Smooth muscle cell (in vitro differentiated cells): ENCODE data around the gene ABR. TPM values are rescaled to one million over a fixed set of nuclear protein-coding genes. Genes with fewer than 3 reads are reported as not detected.
"Not testable (repeated sequence)": the region's sequence is repeated elsewhere in the genome, so short reads cannot be mapped to it uniquely, and the experiment has no call there.

Experiments
- DNase-seq: peaks from one replicate; lab custom pipeline; 2025; ENCODE audit not compliant: unreplicated experiment; lab: John Stamatoyannopoulos, UW
- H2AFZ ChIP-seq: fragments of 200-600 bp; sonication (generic); 2 replicates; pipeline ENCODE4 v1.6.0; 2016; ENCODE audit warnings: antibody characterized with exemption, low read depth, mild to moderate bottlenecking
- H3F3A ChIP-seq: fragments of 200-600 bp; sonication (generic); 2 replicates; pipeline ENCODE4 v1.6.0; 2017; ENCODE audit warnings: antibody characterized with exemption, low read depth
- H3K27ac ChIP-seq: fragments of 200-600 bp; sonication (generic); 2 replicates; pipeline ENCODE4 v1.5.1; 2016; ENCODE audit warnings: low read depth, mild to moderate bottlenecking
- H3K27me3 ChIP-seq: fragments of 200-600 bp; sonication (generic); 2 replicates; pipeline ENCODE4 v1.6.1; 2016; ENCODE audit warnings: low read depth, mild to moderate bottlenecking
- H3K36me3 ChIP-seq: fragments of 200-600 bp; sonication (generic); 2 replicates; pipeline ENCODE4 v1.5.1; 2016; ENCODE audit warnings: low read depth
- H3K4me1 ChIP-seq: fragments of 200-600 bp; sonication (generic); 2 replicates; pipeline ENCODE4 v1.5.1; 2016; ENCODE audit warnings: low read depth
- H3K4me2 ChIP-seq: fragments of 200-600 bp; sonication (generic); 2 replicates; pipeline ENCODE4 v1.6.0; 2016; ENCODE audit warnings: mild to moderate bottlenecking
- H3K4me3 ChIP-seq: fragments of 200-600 bp; sonication (generic); 2 replicates; pipeline ENCODE4 v1.5.1; 2016; ENCODE audit warnings: mild to moderate bottlenecking
- H3K79me2 ChIP-seq: fragments of 200-600 bp; sonication (generic); 2 replicates; pipeline ENCODE4 v1.6.0; 2016; ENCODE audit warnings: low read depth, mild to moderate bottlenecking
- H3K9ac ChIP-seq: fragments of 200-600 bp; sonication (generic); 2 replicates; pipeline ENCODE4 v1.6.0; 2016; ENCODE audit warnings: low read depth
- H3K9me3 ChIP-seq: fragments of 200-600 bp; sonication (generic); replicated peaks from 2 replicates; pipeline ENCODE4 v1.5.1; 2016; ENCODE audit warnings: low read depth
- H4K20me1 ChIP-seq: fragments of 200-600 bp; sonication (generic); 2 replicates; pipeline ENCODE4 v1.6.0; 2016; ENCODE audit warnings: low read depth
- WGBS: methylation state at CpG from one replicate; pipeline ENCODE4 v1.1.7; 2016; ENCODE audit warnings: low lambda C conversion rate; 5-methylcytosine and 5-hydroxymethylcytosine counted together
- polyA plus RNA-seq: library from polyadenylated mRNA; unstranded; fragments of >200 nt; fragmentation: Nextera tagmentation; extraction: Ambion mirVana; gene quantifications from 2 replicates; pipeline ENCODE4 v1.2.1, GENCODE V29; 2016
- total RNA-seq: library from RNA; depleted of rRNA; stranded (reverse); fragments of >200 nt; gene quantifications from 2 replicates; pipeline ENCODE4 v1.2.3, GENCODE V29; 2014
- TF ChIP-seq, protein P1 (sequence below): fragments of 200-600 bp; sonication (generic); IDR thresholded peaks from 2 replicates; pipeline ENCODE4 v1.5.1; 2017; ENCODE audit warnings: borderline replicate concordance, mild to moderate bottlenecking, antibody characterized with exemption; ENCODE audit not compliant: insufficient read depth, poor library complexity, severe bottlenecking

Gene ABR
- total and polyA plus RNA-seq, 2 experiments from 2014 or later, result 16.1 to 29.1 TPM

DNA sequence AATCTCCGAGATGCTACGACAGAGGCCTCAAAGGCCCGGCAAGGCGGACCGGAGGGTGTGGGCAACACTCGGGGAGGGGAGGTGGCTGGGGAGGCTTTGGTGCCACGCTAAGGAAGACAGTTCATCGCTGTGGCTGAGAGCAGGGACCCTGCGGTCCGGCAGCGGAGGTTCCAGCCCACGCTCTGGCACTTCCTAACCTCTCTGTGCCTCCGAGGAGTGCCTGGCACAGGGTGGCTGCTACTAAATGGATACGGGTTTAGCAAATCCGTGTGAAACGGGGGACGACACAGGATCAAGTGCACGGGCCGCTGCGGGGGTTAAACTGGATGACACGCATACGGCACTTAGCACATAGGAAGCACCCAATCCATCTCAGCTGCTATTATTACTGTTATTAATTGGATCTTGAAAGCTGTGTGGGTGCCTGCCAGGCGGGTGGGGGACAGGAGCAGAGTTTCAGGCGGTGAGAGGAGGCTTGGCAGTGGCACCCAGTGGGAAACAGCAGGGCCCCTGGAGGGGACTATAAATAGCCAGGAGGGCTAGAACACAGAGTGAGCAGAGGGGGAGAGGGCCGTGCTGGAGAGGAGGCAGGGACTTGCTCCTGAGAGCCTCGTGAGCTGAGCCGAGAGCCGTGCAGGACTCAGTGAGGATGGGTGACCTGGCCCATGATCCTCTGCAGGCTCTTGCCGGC is 45.0 kb downstream of the ABR start:
- DNase-seq, result no peak
- TF ChIP-seq, protein P1, sequence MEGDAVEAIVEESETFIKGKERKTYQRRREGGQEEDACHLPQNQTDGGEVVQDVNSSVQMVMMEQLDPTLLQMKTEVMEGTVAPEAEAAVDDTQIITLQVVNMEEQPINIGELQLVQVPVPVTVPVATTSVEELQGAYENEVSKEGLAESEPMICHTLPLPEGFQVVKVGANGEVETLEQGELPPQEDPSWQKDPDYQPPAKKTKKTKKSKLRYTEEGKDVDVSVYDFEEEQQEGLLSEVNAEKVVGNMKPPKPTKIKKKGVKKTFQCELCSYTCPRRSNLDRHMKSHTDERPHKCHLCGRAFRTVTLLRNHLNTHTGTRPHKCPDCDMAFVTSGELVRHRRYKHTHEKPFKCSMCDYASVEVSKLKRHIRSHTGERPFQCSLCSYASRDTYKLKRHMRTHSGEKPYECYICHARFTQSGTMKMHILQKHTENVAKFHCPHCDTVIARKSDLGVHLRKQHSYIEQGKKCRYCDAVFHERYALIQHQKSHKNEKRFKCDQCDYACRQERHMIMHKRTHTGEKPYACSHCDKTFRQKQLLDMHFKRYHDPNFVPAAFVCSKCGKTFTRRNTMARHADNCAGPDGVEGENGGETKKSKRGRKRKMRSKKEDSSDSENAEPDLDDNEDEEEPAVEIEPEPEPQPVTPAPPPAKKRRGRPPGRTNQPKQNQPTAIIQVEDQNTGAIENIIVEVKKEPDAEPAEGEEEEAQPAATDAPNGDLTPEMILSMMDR, result no peak

DNA sequence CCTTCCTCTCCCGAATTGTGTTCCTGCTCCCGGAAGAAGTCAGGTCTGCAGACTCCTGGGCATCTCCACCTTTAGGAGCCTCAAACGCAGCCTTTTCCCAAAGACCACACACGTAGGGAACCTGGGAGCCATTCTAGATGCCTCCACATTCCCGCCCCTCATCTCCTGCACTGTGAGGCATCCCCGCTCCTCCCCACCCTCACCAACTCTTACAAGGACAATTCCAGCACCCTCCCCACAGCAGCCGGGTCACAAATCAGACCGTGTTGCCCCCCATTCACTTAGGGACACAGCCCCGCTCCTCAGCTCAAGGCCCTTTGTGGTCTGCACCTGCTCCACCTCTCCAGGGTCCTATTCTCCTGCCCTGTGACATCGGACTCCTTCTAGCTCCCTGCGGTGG is 49.6 kb downstream of the ABR start:
- no peak overlapping the region for H3K4me3 ChIP-seq
- H3K27me3 ChIP-seq, result no peaks in the 10 kb centered on the region
- no peaks in the 10 kb centered on the region for H3K9me3 ChIP-seq
- DNase-seq, result no peak
- H3K27ac ChIP-seq, result no peak overlapping the region
- no peaks in the 10 kb centered on the region for H3K79me2 ChIP-seq
- H3K4me2 ChIP-seq, result no peak overlapping the region
- TF ChIP-seq, protein P1, result no peak
- H4K20me1 ChIP-seq, result peaks cover 3% of the 10 kb centered on the region
- H3K36me3 ChIP-seq, result no peaks in the 10 kb centered on the region
- no peak overlapping the region for H2AFZ ChIP-seq
- no peaks in the 10 kb centered on the region for H3F3A ChIP-seq
- H3K4me1 ChIP-seq, result no peaks in the 10 kb centered on the region
- WGBS, result 90% methylated on average over 10 of the region's 11 CpGs
- no peak overlapping the region for H3K9ac ChIP-seq

More for the DNA sequence above, 45.0 kb downstream of the ABR start:
- H3K9ac ChIP-seq, result no peak overlapping the region
- no peaks in the 10 kb centered on the region for H3K36me3 ChIP-seq
- H3K4me3 ChIP-seq, result no peak overlapping the region
- no peak overlapping the region for H2AFZ ChIP-seq
- no peak overlapping the region for H3K27ac ChIP-seq
- no peaks in the 10 kb centered on the region for H3K27me3 ChIP-seq
- H4K20me1 ChIP-seq, result peaks cover 20% of the 10 kb centered on the region
- no peaks in the 10 kb centered on the region for H3F3A ChIP-seq
- no peaks in the 10 kb centered on the region for H3K9me3 ChIP-seq
- no peak overlapping the region for H3K4me2 ChIP-seq
- H3K79me2 ChIP-seq, result no peaks in the 10 kb centered on the region
- no peaks in the 10 kb centered on the region for H3K4me1 ChIP-seq
- WGBS, result 87% methylated on average over 29 of the region's 29 CpGs

DNA sequence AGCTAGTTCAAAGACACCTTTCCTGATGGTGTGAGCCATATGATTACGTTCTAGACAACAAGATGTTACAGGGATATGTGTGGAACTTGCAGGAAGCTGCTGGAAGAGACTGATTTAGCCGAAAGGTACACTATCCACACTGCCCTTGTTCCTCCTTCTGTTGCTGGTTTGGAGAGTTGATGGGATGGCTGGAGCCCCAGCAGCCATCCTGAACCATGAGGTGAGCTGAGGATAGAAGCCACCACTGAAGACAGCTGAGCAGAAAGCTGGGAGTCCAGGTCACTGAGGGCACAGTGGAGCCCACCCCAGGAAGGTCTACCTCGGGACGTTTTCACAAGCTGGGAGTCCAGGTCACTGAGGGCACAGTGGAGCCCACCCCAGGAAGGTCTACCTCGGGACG is 51.3 kb downstream of the ABR start:
- H3K79me2 ChIP-seq, H3K36me3 ChIP-seq, H3K9me3 ChIP-seq, H2AFZ ChIP-seq, H3K4me2 ChIP-seq, H3K9ac ChIP-seq, H3K27me3 ChIP-seq, H3F3A ChIP-seq, H3K4me1 ChIP-seq, H4K20me1 ChIP-seq, DNase-seq, H3K27ac ChIP-seq, H3K4me3 ChIP-seq: not testable (repeated sequence)
- WGBS, result 98% methylated on average over 4 of the region's 6 CpGs

DNA sequence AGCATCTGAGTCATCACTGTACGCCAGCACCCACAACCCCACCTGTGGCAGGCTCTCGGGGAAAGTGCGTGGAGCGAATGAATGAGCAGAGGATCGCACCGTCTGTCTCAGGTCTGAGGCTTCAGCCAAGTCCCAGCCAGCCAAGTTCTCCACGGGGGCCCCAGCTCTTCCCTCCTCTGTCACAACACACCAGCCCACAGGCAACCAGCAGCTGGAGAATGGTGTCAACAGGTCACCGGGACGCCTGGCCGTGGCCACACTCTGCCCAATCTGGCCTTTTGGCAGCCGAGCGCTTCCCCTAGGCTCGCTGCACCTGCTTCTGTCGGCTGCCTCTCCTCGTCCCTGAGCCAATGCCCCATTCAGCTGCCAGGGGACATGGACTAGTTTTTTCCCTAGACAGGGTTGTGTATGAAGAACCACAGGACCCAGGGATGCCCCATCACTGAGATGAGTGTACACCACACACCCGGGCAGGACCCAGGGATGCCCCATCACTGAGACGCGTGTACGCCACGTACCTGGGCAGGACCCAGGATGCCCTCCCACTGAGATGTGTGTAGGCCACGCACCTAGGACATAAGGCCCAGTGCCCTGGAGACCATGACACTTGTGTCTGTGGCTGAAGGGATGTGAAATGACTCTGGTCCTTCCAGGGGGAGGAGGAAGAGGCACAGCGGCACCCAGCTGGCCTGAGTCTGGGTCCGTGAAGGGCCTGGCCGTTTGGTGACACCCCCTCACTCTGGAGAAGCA is 52.8 kb downstream of the ABR start:
- Histone ChIP-seq H3K4me3 (no peak overlapping the region), H3K4me2 (no peak overlapping the region), H3K4me1 (no peaks in the 10 kb centered on the region), H3K27me3 (no peaks in the 10 kb centered on the region), H3K36me3 (no peaks in the 10 kb centered on the region), H3K27ac (no peak overlapping the region), H2AFZ (no peak overlapping the region), H3K79me2 (no peaks in the 10 kb centered on the region), H3K9ac (no peak overlapping the region), H3F3A (no peaks in the 10 kb centered on the region), H4K20me1 (peaks cover 12% of the 10 kb centered on the region), H3K9me3 (no peaks in the 10 kb centered on the region)
- no peak for DNase-seq
- TF ChIP-seq, protein P1, result no peak
- WGBS, result 92% methylated on average over 22 of the region's 24 CpGs
